ENCODE measurements around the gene TRIM36. TPM values are rescaled to one million over a fixed set of nuclear protein-coding genes. Genes with fewer than 3 reads are reported as not detected.

The TRIM36 gene
- 1 to 10 TPM in 3 of 4 donors, under 1 TPM in 1; 0.81 to 9.7 (median 2.7) TPM for total RNA-seq

- H3K27ac ChIP-seq: peak within 1 kb of the TSS in 3 of 4 donors; percentile 65 to 77 (median 72)
Measured at GRCh38 chr5:115169487-115170133, at the start of gene TRIM36. TSS of gene TRIM36 (minus strand) at chr5:115169908. CDS start at chr5:115169634, 274 bp downstream.

DNA sequence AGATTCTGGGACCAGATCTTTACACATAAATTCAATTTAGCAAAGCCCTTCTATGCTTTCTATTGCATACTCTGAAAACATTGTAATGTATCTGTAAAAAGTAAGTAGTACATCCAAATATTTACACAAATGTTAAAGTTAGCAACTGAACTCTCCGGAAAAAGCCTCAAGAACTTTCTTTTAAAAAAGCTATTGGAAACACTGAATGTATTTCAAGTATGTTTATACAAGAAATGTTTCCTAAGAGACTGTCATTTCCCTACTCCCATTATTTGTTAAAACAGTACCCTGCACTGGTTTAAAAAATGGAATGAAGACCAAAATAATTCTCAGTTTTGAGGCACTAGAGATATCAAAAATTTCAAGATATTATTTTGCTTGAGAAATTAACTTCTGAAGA, 44.8 kb upstream of the TRIM36 start:
- H3K4me3 ChIP-seq: no peak overlapping the region

More at GRCh38 chr5:115169487-115170133, at the start of gene TRIM36:
- Histone ChIP-seq H3K27me3 (peaks cover 55% of the 10 kb centered on the region), H3K4me3 (peak within 1 kb of the TSS; percentile 59 to 89), H3K36me3 (no peaks in the 10 kb centered on the region), H3K4me1 (peaks cover 0 to 26% (median 5%) of the 10 kb centered on the region in 3 donors), H3K9me3 (no peaks in the 10 kb centered on the region)
- peak in 1 of 4 experiments; percentile 18 for TF ChIP-seq CTCF (IDR thresholded peaks at IDR 0.05)
- TF ChIP-seq POLR2A (IDR thresholded peaks at IDR 0.05): peak; percentile 51 to 73
- peak; percentile 58 for TF ChIP-seq POLR2AphosphoS5 (IDR thresholded peaks at IDR 0.05)
- TF ChIP-seq EP300 (IDR thresholded peaks at IDR 0.05): no peak
- no CpG with 5 or more reads among the region's 68 CpGs for WGBS, 2 donors (ENCODE audit: low coverage in 1 of 2)
- ATAC-seq: peak; percentile 96

GRCh38 chr5:115209279-115209678, 39.6 kb upstream of the TRIM36 start:
- ATAC-seq: peak; percentile 61
- no peak for TF ChIP-seq EP300 (IDR thresholded peaks at IDR 0.05)
- TF ChIP-seq CTCF (IDR thresholded peaks at IDR 0.05): no peak
- TF ChIP-seq POLR2A (IDR thresholded peaks at IDR 0.05): no peak
- TF ChIP-seq POLR2AphosphoS5 (IDR thresholded peaks at IDR 0.05): no peak
- peaks cover 0 to 16% of the 10 kb centered on the region in 2 donors for H3K36me3 ChIP-seq
- WGBS, 2 donors (ENCODE audit: low coverage in 1 of 2): 61 to 67% methylated on average over 3 of the region's 3 CpGs
- no peaks in the 10 kb centered on the region for H3K9me3 ChIP-seq
- no peak overlapping the region for H3K4me3 ChIP-seq
- H3K27me3 ChIP-seq: no peaks in the 10 kb centered on the region
- peaks cover 0 to 3% (median 0%) of the 10 kb centered on the region in 3 donors for H3K4me1 ChIP-seq
- H3K27ac ChIP-seq: no peak overlapping the region

More for the DNA sequence above, 44.8 kb upstream of the TRIM36 start:
- Histone ChIP-seq H3K4me1 (peaks cover 0 to 20% (median 0%) of the 10 kb centered on the region in 3 donors), H3K36me3 (peaks cover 0 to 42% of the 10 kb centered on the region in 2 donors), H3K27ac (no peak overlapping the region), H3K9me3 (no peaks in the 10 kb centered on the region), H3K27me3 (no peaks in the 10 kb centered on the region)
- 20 to 36% methylated on average over 1 of the region's 1 CpG for WGBS, 2 donors (ENCODE audit: low coverage in 1 of 2)
- no peak for ATAC-seq
- no peak for TF ChIP-seq EP300 (IDR thresholded peaks at IDR 0.05)
- TF ChIP-seq CTCF (IDR thresholded peaks at IDR 0.05): no peak
- no peak for TF ChIP-seq POLR2AphosphoS5 (IDR thresholded peaks at IDR 0.05)
- no peak for TF ChIP-seq POLR2A (IDR thresholded peaks at IDR 0.05)

DNA sequence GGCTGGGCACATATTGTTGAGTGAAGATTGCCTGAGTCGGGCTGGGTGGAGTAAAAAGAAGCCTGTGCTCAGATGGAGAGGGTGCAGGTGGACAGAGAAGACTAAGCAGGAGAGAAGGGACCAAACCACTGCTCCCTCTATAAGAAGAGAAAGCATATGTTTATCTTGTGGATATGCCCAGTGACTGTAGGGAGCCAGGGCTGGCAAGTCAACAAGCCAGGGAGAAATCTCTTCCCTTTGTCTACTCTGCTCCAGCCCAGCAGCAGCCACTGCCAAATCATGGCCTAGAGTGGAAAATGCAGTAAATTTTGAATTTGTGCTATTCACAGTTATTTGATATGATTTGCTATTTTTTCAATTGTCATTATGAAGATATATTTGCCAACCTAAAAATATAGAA, 33.2 kb upstream of the TRIM36 start:
- no peak for ATAC-seq
- Histone ChIP-seq H3K4me3 (no peak overlapping the region), H3K27me3 (no peaks in the 10 kb centered on the region), H3K4me1 (no peaks in the 10 kb centered on the region), H3K27ac (no peak overlapping the region), H3K36me3 (peaks cover 0 to 5% of the 10 kb centered on the region in 2 donors), H3K9me3 (no peaks in the 10 kb centered on the region)
- no peak for TF ChIP-seq POLR2A (IDR thresholded peaks at IDR 0.05)
- TF ChIP-seq EP300 (IDR thresholded peaks at IDR 0.05): no peak
- WGBS, 2 donors (ENCODE audit: low coverage in 1 of 2): 89 to 100% methylated on average over 1 of the region's 1 CpG

DNA sequence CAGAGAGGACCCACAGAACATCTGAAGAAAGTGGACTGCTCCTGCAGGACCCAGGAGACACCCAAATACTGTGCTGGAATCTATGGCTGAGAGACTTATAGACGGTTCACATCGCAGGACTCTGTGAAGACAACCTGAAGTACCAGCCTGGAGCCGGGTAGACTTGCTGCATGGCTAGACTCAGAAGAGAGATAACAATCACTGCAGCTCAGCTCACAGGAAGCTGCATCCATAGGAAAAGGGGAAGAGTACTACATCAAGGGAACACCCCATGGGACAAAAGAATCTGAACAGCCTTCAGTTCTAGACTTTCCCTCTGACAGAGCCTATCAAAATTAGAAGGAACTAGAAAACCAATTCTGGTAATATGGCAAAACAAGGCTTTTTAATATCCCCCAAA, 26.5 kb upstream of the TRIM36 start:
- Histone ChIP-seq H3K4me1 (no peaks in the 10 kb centered on the region), H3K27me3 (no peaks in the 10 kb centered on the region), H3K36me3 (no peaks in the 10 kb centered on the region), H3K4me3 (no peak overlapping the region), H3K27ac (no peak overlapping the region), H3K9me3 (no peaks in the 10 kb centered on the region)
- ATAC-seq: no peak
- TF ChIP-seq EP300 (IDR thresholded peaks at IDR 0.05) (no peak), POLR2AphosphoS5 (IDR thresholded peaks at IDR 0.05) (no peak), CTCF (IDR thresholded peaks at IDR 0.05) (no peak), POLR2A (IDR thresholded peaks at IDR 0.05) (no peak)
- WGBS, 2 donors (ENCODE audit: low coverage in 1 of 2): 83 to 93% methylated on average over 3 of the region's 3 CpGs
